Measurements from ENCODE around the gene SHC3.

The SHC3 gene

DNA sequence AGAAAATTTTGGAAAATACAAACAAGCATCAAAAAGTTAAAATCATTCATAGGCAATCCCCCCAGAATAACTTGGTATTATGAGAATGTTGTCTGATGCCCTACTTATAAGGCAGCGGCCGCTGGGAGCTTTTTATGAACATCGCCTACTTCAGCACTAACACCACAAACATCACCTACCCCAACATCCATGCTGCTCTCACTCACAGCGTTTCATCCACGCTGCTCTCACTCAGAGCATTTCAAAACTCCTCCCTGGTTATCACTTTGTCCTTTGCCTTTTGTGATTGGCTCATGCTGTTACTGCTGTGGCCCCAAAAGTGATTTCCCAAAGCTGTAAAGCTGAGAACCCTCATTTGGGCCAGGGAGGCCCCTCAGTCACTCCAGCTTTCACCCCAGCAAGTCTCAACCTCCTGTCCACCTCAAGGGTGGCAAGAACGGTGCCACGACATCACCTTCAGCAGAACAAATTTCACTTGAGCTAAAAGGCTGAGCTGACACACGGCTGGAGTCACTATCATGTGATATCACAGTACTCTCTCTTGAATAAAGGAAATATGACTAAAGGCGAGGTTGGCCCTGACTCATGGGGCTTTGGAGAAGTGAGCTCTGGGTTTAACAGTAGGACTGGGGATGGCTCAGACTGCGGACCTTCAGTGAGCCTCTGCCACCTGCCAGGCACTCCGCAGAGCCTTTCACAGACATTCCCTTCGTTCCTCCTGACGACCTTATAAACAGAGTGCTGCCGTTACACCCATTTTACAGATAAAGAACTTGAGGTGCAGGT lies 25.2 kb downstream of the SHC3 start:
- peak; percentile 3 for DNase-seq

DNA sequence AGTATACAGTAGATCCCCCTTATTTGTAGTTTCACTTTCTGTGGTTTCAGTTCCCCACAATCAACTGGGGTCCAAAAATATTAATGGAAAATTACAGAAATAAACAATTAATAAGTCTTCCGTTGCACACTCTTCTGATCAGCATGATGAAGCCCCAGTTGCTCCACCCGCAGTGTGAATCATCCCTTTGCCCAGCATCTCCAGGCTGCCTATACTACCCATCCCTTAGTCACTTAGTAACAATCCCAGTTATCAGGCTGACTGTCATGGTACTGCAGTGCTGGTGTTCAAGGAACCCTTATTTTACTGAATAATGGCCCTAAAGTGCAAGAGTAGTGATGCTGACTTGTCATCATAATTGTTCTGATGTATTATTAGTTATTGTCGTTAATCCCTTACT lies 28.9 kb downstream of the SHC3 start:
- DNase-seq, result no peak

DNA sequence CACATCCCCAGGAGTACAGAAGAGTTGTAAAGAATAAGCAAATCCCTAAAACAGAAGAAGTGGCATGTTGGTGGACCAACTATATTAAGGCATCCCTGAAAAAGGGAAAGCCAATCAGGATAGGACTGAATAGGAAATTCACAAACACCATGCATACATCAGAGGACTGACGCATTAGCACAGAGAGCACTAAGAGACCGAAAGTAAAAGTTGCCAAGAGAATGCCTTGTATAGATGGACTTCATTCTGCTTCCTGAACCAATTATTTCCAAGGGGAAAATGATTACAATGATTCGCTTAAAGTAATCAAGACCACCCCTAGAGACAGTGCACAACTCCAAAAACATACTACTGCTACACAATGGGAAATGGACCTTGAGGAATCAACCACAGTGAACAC lies 33.5 kb downstream of the SHC3 start:
- DNase-seq, result no peak

DNA sequence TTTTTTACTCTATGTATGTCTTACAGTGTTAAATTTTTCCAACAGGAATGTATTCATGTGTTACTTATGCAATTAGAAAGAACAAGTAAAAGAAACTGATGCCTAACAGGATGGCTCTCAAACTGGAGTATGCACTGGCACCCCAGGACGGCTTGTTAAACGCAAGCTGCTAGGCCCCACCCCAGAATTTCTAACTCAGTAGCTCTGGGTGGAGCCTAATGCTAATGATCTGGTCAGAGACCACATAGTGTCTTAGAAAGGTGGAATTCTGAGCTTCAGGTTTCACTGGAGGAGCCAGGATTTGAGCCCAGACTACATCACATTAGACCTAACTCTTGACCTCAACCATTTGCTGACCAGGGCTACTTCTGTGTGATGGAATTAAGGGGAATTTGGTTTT lies 34.4 kb downstream of the SHC3 start:
- DNase-seq, result no peak

DNA sequence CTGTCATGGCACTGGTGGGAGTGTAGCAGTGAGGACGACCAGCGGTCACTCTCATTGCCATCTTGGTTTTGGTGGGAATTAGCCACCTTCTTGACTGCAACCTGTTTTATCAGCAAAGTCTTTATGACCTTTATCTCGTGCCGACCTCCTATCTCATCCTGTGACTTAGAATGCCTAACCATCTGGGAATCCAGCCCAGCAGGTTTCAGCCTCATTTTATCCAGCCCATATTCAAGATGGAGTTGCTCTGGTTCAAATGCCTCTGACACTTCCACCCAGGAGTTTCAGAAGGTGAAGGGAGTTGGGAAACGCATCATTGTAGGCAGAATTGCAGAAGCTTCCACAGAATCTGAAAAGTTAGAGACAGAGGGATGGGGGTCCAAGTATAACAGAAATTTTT lies 35.4 kb downstream of the SHC3 start:
- no peak for DNase-seq

DNA sequence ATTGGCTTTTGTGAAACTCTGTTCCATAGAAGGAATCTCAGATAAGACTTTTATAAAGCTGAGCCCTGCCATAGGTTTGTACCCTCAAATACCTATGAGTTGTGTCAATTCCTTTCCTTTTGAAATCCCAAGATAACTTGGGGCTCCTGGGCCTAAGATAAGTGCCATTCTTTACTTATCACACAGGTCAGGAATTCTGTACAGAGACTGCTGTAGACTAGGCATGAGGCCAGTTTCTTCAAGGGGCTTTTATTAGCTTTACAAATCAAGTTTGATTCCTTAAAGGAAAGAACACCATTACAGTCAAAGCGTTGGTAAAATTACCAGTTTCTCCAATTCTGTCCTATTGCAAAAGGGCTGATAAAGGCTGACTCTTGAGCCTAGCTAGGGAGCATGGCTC lies 39.2 kb downstream of the SHC3 start:
- no peak for DNase-seq

DNA sequence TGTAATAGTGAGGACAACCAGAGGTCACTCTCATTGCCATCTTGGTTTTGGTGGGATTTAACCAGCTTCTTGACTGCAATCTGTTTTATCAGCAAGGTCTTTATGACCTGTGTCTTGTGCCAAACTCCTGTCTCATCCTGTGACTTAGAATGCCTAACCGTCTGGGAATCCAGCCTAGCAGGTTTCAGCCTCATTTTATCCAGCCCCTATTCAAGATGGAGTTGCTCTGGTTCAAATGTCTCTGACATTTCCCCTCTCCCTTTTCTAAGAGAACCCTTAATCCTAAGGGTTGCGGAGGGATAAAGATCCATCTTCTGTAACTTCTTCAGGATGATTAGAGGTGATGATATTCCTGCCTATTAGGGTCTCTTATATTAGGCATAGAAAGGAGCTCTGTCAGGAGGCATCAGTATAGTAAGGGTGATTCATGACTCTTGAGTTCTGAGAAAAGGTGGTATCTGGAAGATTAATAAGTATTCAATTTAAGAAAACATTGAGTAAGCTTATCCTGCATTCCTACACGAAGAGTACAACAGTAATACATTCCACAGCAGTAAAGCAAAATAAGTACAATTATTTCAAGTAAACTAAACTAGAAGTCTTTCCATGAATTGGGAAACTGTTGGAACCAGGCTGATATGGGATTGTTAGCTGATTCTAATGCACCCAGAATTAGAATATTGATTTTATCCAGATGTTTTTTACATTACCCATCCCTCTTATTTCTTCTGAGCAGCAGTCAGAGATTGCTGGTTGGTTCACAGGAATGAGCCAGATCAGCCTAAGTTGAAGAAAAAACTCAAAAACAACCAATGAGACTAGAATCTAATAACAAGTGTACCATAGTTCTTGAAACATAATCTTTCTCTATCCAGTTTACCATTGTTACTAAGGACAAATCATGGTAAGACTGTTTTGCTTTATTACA lies 39.9 kb downstream of the SHC3 start:
- DNase-seq, result no peak

DNA sequence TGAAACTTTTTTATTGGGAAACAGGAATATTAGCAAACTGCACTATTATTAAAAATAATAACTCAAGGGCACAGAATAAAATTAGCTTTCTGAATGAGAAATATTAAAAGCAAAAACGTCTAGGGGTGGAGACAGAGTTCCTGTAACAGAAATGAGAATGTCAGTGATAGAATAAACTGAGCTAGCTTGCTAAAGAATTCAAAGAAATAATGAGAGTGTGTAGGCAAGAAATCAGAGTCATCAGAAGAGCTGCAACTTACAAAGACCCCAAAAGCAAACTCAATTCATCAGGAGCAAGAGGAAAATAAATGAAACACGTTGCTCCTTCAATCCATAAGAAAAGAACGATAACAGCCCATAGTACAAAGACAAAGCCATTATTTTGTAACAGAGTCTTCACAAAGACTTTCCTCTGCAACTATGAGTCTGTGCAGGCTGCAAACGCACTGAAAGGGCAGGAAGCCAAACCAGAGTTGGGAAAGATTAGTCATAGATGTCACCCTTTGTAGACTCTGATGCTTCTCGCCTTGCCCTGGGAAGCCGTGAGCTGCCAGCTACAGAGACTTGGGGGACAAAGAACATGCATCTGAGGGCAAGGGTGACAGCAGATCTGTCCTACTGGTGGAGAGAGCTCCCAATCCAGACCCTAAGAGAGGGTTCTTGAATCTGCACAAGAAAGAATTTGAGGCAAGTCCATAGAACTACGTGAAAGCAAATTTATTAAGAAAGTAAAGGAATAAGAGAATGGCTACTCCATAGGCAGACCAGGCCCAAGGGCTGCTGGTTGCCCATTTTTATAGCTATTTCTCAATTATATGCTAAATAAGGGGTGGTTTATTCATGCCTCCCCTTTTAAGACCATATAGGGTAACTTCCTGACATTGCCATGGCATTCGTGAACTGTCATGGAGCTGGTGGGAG lies 40.8 kb downstream of the SHC3 start:
- no peak for DNase-seq

DNA sequence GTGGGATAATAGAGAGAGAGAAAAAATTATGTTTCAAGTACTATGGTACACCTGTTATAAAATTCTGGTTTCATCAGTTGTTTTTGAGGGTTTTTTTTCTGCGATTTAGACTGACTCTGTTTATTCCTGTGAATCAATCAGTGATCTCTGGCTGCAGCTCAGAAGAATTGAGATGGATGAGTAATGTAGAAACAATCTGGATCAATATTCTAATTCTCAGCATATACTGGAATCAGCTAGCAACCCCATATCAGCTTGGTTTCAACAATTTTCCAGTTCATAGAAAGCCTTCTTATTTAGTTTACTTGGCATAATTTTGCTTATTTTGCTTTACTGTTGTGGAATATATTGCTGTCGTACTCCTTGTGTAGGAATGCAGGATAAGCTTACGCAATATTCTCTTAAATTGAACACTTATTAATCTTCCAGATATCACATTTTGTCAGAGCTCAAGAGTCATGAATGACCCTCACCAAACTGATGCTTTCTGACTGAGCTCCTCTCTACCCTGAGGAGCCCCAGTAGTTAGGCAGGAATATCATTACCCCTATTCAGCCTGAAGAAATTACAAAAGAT lies 42.9 kb downstream of the SHC3 start:
- DNase-seq, result no peak

DNA sequence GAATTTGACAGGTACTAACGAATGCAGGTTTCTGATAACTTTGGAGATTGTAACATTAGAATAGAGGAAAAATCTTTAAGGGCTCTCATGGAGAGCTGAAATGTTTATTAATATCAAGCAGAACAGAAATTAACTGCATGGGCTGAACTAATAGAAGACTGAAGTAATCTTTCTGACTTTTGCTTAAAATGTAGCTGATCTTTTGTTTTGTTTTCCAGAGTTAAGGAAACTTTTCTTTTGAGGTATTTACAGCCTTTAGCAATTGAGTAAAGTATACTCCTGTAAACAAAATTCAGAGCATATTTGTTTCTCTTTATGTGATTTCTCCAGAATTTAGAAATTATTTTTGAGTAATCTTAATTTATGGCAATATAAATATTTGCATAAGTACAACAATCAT lies 43.9 kb downstream of the SHC3 start:
- DNase-seq, result no peak

DNA sequence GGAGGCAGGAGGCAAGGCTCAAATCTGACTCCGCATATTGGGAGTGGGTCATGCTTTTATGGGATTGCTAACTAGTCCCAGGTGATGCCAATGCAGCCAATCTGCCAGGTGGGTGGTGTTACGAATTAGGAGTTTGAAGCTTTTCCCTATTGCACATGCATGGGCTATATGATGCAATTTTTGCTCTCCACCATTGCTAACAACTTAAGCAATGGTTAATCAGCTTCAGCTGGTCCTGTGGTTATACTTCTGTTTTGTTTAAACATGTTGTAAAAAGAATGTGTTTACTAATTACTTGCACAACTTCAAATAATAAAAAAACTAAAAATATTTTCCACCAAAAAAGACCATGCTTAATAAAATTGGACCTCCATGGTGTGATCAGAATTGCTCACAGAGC lies 55.7 kb downstream of the SHC3 start:
- no peak for DNase-seq

DNA sequence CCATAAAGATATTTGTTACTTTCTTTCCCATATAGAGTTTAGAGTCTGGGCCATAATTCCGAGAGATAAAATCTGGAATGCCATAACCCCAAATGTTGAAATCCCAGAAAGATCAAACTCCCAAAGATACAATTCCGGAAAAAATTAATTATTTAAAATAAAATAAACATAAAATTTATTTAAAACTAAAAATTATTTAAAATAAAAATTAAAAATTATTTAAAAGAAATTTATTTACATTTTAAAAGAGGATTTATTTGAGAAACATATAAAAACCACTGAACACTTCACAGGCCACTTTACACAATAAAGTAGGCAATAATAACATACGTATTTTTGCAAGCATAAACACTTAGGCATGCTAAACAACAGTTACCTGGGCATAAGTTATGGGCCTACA lies 57.9 kb downstream of the SHC3 start:
- no peak for DNase-seq

DNA sequence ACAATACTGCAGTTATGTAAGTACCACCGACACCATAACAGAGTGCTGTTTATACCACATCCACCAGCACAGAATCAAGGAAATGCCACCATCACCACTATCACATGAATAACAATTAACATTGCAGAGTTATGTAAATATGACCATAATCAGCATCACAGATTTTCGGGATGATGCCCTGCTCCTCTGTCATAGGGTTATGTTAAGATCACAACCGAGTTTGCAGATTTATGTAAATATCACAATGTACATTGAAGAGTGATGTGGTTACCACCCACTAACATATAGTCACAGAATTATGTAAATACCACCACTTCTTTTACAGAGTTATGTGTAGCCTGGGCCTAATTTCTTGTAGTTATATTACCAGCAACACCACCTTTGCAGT lies 61.8 kb downstream of the SHC3 start:
- DNase-seq, result no peak

DNA sequence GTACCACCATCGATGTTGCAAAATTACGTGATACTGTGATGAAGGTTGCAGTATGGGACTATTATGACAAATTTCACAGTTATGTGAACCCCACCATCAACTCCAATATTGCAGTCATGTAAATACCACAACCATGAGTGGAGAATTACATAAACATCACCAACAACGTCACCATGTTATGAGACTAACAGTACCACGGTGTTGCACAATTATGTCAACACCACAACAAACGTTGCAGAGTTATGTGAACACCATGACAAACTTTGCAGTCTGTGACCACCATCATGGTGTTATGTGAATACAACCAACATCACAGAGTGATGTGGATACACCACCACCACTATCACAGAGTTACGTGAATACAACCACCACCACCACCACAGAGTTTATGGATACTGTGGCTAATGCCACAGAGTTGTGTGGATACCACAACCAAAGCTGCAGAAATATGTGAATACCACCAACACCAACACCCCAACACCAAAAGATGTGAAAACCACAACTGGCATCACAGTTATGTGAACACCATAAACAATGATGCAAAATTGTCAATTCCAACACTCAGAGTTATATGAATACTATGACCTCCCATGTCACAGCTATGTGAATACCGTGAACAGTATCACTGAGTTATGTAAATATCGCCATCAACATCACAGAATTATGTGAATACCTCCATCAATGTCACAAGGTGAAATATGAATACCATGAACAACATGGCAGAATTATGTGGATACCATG lies 62.4 kb downstream of the SHC3 start:
- DNase-seq, result no peak

DNA sequence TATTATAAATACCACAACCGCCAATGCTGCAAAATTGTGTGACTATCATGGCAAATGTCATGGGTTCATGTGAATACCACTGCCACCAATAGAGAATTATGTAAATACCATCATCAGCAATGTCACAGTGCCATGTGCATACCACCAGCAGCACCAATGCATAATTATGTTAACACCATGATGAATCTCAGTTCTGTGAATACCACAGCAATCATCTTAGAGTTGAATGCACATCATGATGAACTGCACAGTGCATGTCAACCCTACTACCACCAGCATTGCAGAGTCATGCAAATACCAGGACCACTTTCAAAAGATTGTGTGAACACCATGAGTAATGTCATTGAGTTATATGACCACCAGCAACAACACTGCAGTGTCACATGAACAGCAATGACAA lies 63.2 kb downstream of the SHC3 start:
- DNase-seq, result no peak

DNA sequence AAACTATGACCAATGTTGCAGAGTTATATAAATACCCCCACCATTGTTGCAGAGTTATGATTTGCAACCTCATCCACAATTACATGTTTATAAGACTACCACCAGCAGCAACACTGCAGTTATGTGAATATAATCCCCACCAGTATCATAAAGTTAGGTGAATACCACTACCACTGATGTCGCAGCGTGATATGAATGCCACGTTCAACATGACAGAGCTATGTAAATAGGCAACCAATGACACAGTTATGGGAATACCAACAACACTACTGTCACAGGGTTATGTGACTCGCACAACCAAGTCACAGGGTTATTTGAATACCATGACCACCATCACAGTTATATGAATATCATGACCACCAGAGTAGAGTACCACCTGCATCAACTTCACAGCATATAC lies 63.9 kb downstream of the SHC3 start:
- DNase-seq, result no peak

DNA sequence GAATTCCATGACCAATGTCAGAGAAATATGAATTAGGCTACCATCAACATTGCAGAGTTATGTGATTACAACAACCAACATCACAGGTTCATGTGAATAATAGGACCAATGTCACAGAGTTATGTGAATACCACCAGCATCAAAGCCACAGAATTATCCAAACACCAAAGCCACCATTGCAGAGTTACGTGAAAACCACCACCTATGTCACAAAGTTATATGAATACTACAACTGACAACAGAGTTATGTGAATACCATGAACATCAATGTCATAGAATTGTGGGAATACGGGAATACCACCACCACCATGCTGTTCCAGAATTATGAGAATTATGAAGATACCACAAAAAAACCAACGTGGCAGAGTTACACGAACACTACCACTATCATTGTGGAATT lies 64.8 kb downstream of the SHC3 start:
- no peak for DNase-seq

DNA sequence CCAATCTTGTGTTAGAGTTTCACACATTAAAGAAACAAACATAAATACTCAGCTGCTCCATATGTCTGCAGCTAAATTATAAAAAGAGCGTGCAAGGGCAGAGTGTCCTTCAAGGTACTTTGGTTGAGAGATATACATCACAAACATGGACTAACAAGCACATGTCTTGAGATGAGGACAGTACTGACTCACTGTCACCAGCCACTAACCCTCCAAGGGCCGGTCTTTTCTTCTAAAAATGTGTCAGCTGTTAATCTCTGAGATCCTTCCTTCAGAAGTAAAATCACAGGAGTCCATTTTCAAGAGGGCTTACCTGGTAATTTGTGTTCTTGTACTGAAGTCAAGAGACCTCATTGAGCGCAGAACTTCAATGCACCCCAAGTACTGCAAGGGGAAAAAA lies 66.4 kb downstream of the SHC3 start:
- DNase-seq, result no peak

DNA sequence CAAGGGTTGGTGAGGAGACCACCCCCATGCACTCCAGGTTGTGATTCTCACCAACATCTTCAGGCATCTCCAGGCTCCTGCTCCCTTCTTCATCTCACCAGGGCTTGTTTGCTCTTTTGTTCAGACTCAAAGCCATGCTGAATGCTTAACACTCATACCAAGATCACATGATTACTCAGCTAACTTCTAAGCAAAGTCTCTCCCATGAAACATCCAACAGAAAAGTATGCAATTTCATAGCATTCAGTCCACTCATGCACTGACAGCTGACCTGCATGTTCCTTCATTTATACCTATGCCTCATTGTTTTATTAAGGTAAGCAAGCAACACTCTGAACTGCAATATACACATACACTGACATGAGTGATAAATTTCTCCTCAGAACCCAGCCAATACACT lies 69.0 kb downstream of the SHC3 start:
- DNase-seq, result no peak

DNA sequence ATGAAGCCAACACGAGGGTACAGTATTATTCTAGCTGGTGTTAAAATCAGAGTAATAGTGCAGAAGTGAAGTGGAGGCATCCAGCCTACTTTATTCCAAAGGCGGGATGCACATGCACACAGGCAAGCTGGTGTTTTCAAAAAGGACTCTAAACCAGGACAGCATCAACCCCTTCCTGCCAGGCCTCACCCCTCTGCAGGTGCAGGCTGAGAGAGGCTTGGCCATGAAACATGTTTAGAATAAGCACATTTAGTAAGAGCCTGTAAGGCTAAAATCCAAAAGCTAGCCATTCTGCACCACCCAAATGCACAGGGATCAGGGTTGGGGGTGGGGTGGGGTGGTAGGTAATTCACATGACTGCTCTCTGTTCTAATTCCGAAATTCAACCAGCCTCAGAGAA lies 71.2 kb downstream of the SHC3 start:
- DNase-seq, result no peak

DNA sequence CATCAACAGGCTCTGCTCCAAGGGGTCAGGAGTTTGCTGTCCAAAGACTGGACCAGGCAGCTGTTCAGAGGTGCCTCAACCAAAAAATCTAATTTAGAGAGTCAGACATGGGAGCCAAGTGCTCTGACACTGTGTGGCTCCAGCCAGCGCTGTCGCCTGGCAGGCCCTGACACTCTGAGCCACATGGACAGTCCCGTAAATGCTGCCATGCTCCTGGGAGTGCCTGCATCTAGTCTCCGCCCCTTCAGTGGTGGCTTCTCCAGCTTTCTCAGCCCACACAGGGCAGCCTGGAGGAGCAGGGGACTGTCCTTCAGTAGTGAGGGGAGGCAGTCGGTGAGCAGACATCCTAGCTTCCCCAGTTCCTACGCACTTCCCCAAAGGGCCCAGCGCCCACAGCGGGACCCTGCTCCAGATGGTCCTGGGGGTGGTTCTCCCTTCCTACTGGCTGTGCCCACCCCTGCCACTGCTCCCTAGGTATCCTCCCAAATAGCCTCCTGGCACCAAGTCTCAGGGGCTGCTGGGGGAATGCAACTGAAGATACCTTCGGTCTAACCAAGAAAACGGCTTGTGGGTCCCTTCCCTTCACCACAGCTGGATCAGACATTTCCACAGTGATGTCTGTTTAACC lies 72.3 kb downstream of the SHC3 start:
- no peak for DNase-seq

DNA sequence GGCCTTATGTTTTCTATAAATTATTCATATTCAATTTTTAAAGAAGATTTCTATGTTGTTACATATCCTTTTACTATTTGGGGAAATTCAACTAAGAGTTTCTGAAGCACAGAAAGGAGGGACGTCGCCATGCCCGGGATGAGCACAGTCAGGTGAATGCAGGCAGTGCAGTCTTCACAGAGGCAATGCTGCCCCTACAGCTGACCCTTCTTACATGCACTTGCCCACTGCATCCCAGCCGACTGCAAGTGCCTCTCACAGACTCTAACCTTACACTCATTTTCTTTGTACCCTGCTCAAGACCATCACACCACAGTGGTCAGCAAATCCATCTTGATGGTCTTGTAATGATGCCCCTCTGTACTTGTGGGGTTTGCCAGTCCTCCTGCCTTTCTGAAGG lies 73.8 kb downstream of the SHC3 start:
- no peak for DNase-seq
